Upper lobe of left lung (tissue), 4 donors: ENCODE results near the gene ATP11A.

Source experiments
- POLR2A ChIP-seq, 4 donors: fragments of 450-650 bp; IDR thresholded peaks; one replicate each; pipeline ENCODE4 v1.5.1; 2016 to 2017; ENCODE audit warnings: antibody characterized with exemption in 4 of 4, mild to moderate bottlenecking in 2 of 4
- POLR2AphosphoS5 ChIP-seq, 2 donors: sonication (generic); formaldehyde crosslinking; IDR thresholded peaks; one replicate each; pipeline ENCODE4 v1.5.1; 2017; ENCODE audit warnings: antibody characterized with exemption in 2 of 2
- TF ChIP-seq, protein P1 (sequence below), 6 experiments: fragments of 450-650 bp in 4 of 6; fragments of 200-600 bp in 2 of 6; sonication (generic) in 2 of 6; IDR thresholded peaks; one replicate each; pipeline ENCODE4 v1.5.1; 2016 to 2019; ENCODE audit warnings: antibody characterized with exemption in 6 of 6

DNA sequence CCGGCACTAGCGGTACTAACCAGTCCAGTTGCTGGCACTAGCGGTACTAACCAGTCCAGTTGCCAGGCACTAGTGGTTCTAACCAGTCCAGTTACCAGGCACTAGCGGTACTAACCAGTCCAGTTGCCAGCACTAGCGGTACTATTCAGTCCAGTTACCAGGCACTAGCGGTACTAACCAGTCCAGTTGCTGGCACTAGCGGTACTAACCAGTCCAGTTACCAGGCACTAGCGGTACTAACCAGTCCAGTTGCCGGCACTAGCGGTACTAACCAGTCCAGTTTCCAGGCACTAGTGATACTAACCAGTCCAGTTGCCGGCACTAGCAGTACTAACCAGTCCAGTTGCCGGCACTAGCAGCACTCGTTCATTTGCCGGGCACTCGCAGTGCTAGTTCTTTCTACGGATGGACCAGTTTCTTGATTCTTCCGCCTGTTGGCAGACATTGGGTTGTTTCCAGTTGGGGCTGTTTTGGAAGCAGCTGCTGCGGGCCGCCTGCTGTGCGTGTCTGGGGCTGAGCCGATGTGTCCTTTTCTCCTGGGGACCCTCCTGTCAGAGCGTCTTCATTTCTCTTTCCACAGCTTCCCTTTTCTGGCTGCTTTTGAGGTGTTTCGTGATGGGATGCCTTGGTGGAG is 155.8 kb downstream of the ATP11A start:
- TF ChIP-seq, protein P1, sequence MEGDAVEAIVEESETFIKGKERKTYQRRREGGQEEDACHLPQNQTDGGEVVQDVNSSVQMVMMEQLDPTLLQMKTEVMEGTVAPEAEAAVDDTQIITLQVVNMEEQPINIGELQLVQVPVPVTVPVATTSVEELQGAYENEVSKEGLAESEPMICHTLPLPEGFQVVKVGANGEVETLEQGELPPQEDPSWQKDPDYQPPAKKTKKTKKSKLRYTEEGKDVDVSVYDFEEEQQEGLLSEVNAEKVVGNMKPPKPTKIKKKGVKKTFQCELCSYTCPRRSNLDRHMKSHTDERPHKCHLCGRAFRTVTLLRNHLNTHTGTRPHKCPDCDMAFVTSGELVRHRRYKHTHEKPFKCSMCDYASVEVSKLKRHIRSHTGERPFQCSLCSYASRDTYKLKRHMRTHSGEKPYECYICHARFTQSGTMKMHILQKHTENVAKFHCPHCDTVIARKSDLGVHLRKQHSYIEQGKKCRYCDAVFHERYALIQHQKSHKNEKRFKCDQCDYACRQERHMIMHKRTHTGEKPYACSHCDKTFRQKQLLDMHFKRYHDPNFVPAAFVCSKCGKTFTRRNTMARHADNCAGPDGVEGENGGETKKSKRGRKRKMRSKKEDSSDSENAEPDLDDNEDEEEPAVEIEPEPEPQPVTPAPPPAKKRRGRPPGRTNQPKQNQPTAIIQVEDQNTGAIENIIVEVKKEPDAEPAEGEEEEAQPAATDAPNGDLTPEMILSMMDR (IDR thresholded peaks at IDR 0.05) = no peak
- TF ChIP-seq POLR2A (IDR thresholded peaks at IDR 0.05) (no peak), POLR2AphosphoS5 (IDR thresholded peaks at IDR 0.05) (no peak)
